CD4-positive, alpha-beta memory T cell (primary cell): ENCODE data around the gene ASTN2. TPM values are rescaled to one million over a fixed set of nuclear protein-coding genes. Genes with fewer than 3 reads are reported as not detected.
"Not testable (repeated sequence)": the region's sequence is repeated elsewhere in the genome, so short reads cannot be mapped to it uniquely, and the experiment has no call there.

Experiments
- CTCF ChIA-PET: fragments of 350-600 bp; sonication (Branson Sonifier 250); formaldehyde crosslinking; loops from one replicate; lab custom pipeline; 2021; ENCODE audit warnings: inconsistent platforms; ENCODE audit not compliant: partially characterized antibody; lab: Charles Lee
- POLR2A ChIA-PET: fragments of 350-600 bp; sonication (Branson Sonifier 250); formaldehyde crosslinking; loops from one replicate; lab custom pipeline; 2021; ENCODE audit not compliant: partially characterized antibody; lab: Charles Lee
- DNase-seq, 5 donors: peaks; one replicate each; pipeline versions ENCODE4 v3.0.0 to v3.0.0-alpha.2; 2020 to 2022; ENCODE audit warnings: mixed read lengths in 1 of 5
- H3K27ac ChIP-seq: one replicate; pipeline ENCODE4 v1.7.0; 2013; ENCODE audit warnings: low read depth, low read length
- H3K27me3 ChIP-seq: 2 replicates; pipeline ENCODE4 v1.7.0; 2013; ENCODE audit warnings: mild to moderate bottlenecking, low read length, moderate library complexity; ENCODE audit not compliant: insufficient read depth
- H3K36me3 ChIP-seq: 2 replicates; pipeline ENCODE4 v1.7.0; 2013; ENCODE audit warnings: mild to moderate bottlenecking, low read length, moderate library complexity; ENCODE audit not compliant: insufficient read depth
- H3K4me1 ChIP-seq: 2 replicates; pipeline ENCODE4 v1.7.0; 2013; ENCODE audit warnings: mild to moderate bottlenecking, low read length, moderate library complexity; ENCODE audit not compliant: insufficient read depth
- H3K4me3 ChIP-seq, 2 donors: one replicate each; pipeline ENCODE4 v1.7.0; 2013; ENCODE audit warnings: low read length in 2 of 2, mild to moderate bottlenecking in 1 of 2
- H3K9me3 ChIP-seq, 2 donors: one replicate each; pipeline ENCODE4 v1.7.0; 2013; ENCODE audit warnings: low read length in 2 of 2, control low read depth in 1 of 2; ENCODE audit not compliant: control insufficient read depth in 1 of 2
- H3K27ac Mint-ChIP-seq, 7 donors: one replicate each; pipeline ENCODE4 v1.8.0; 2020 to 2021; ENCODE audit warnings: mixed read lengths in 7 of 7, mild to moderate bottlenecking in 6 of 7, inconsistent platforms in 3 of 7, moderate library complexity in 3 of 7
- H3K27me3 Mint-ChIP-seq, 2 donors: one replicate each; pipeline ENCODE4 v1.8.0; 2020 to 2021; ENCODE audit warnings: mixed read lengths in 2 of 2
- H3K36me3 Mint-ChIP-seq, 2 donors: one replicate each; pipeline ENCODE4 v1.8.0; 2020 to 2021; ENCODE audit warnings: mixed read lengths in 2 of 2, inconsistent platforms in 1 of 2, mild to moderate bottlenecking in 1 of 2
- H3K4me1 Mint-ChIP-seq, 4 donors: one replicate each; pipeline ENCODE4 v1.8.0; 2020 to 2021; ENCODE audit warnings: mixed read lengths in 4 of 4, mild to moderate bottlenecking in 1 of 4
- H3K4me3 Mint-ChIP-seq, 8 donors: one replicate each; pipeline ENCODE4 v1.8.0; 2020 to 2021; ENCODE audit warnings: mixed read lengths in 8 of 8, mild to moderate bottlenecking in 7 of 8, moderate library complexity in 6 of 8, inconsistent platforms in 3 of 8
- H3K9me3 Mint-ChIP-seq, 8 donors: one replicate each; pipeline ENCODE4 v1.8.0; 2020 to 2021; ENCODE audit warnings: mixed read lengths in 8 of 8, mild to moderate bottlenecking in 5 of 8, inconsistent platforms in 3 of 8, moderate library complexity in 1 of 8
- intact Hi-C: fragments of 100-400 bp; cut with micrococcal nuclease; formaldehyde crosslinking; loops from one replicate; pipeline ENCODE4 v1.15.1; 2023
- polyA plus RNA-seq, 2 donors: library from polyadenylated mRNA; unstranded; fragments of 300-500 nt; fragmentation: Illumina TruSeq; gene quantifications; one replicate each; pipeline ENCODE4 v1.2.3, GENCODE V29; 2021
- total RNA-seq, 2 experiments: library from RNA; stranded (reverse); gene quantifications; one replicate each; pipeline ENCODE4 v1.2.3, GENCODE V29; 2021

Gene ASTN2
- total and polyA plus RNA-seq, 4 experiments from 2014 or later = 2.7 to 5.9 (median 4.8) TPM

DNA sequence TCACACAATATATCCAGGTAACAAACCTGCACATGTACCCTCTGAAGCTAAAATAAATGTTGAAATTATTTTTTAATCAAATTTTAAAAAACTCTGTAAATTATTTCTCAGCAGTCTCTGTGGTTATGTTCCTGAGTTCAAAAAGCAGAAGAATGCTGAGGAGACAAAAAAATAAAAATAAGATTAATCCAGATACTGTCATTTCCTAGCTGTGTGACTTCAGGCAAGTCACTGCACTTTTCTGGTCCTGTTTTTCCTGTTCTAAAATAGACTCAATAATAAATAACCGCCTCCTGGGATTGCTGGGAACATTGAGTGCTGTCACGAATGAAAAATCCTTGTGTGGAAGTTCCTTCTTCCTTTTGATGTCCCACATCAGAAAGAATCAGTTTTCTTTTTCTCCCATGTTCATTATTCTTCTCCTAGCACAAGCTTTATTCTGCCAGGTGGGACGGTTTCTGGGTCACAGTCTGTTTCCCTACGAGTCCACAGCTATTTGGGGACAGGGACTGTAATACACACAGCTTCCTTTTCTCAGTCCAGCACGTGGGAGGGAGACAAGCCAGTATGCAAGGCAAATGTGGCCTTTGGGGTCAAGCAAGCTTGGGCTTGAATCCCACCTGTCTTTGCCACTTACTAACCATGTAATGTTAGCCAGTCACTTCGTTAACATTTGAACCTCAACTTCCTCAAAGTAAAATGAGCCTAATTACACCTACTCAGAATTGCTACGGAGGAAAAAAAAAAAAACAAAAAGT, 570.8 kb downstream of the ASTN2 start:
- Histone ChIP-seq H3K4me3 (no peak overlapping the region), H3K4me1 (no peaks in the 10 kb centered on the region), H3K36me3 (no peaks in the 10 kb centered on the region), H3K9me3 (no peaks in the 10 kb centered on the region), H3K27me3 (no peaks in the 10 kb centered on the region), H3K27ac (no peak overlapping the region)
- intact Hi-C loops = no loop called here
- Mint-ChIP-seq H3K27ac (no peak overlapping the region), H3K36me3 (no peaks in the 10 kb centered on the region), H3K27me3 (no peaks in the 10 kb centered on the region), H3K4me3 (no peak overlapping the region), H3K9me3 (peaks cover 0 to 4% (median 0%) of the 10 kb centered on the region in 8 donors), H3K4me1 (no peaks in the 10 kb centered on the region)
- POLR2A ChIA-PET = no interaction called here
- CTCF ChIA-PET = interaction anchor here (1.8 kb wide), 1 partner anchor 16 kb away, joined by 4 read pairs; no protein-coding TSS in a partner anchor
- DNase-seq = no peak

- no peaks in the 10 kb centered on the region for H3K27me3 ChIP-seq
- no peaks in the 10 kb centered on the region for H3K36me3 ChIP-seq
- H3K4me3 ChIP-seq = no peak overlapping the region
- Mint-ChIP-seq H3K36me3 (no peaks in the 10 kb centered on the region), H3K4me1 (no peaks in the 10 kb centered on the region), H3K9me3 (peaks cover 0 to 4% (median 0%) of the 10 kb centered on the region in 8 donors), H3K4me3 (no peak overlapping the region), H3K27ac (no peak overlapping the region), H3K27me3 (no peaks in the 10 kb centered on the region)
- intact Hi-C loops = no loop called here
- H3K4me1 ChIP-seq = no peaks in the 10 kb centered on the region
- ChIA-PET POLR2A (no interaction called here), CTCF (no interaction called here)
- H3K27ac ChIP-seq = no peak overlapping the region
- DNase-seq = no peak
- H3K9me3 ChIP-seq = no peaks in the 10 kb centered on the region
Measured at GRCh38 chr9:116842658-116843057, 572.2 kb downstream of the ASTN2 start.

- POLR2A ChIA-PET, H3K4me1 Mint-ChIP-seq, H3K27me3 Mint-ChIP-seq, H3K4me1 ChIP-seq, H3K36me3 Mint-ChIP-seq, H3K4me3 Mint-ChIP-seq, DNase-seq, H3K4me3 ChIP-seq, CTCF ChIA-PET, H3K27ac Mint-ChIP-seq, intact Hi-C loops, H3K9me3 Mint-ChIP-seq, H3K36me3 ChIP-seq, H3K27me3 ChIP-seq, H3K27ac ChIP-seq, H3K9me3 ChIP-seq: not testable (repeated sequence)
Measured at GRCh38 chr9:116838468-116838867, 576.4 kb downstream of the ASTN2 start.

GRCh38 chr9:116837018-116837989, 577.6 kb downstream of the ASTN2 start:
- Histone ChIP-seq H3K36me3 (no peaks in the 10 kb centered on the region), H3K27ac (no peak overlapping the region), H3K4me1 (no peaks in the 10 kb centered on the region), H3K4me3 (no peak overlapping the region), H3K9me3 (no peaks in the 10 kb centered on the region), H3K27me3 (no peaks in the 10 kb centered on the region)
- Mint-ChIP-seq H3K27ac (no peak overlapping the region), H3K9me3 (peaks cover 0 to 3% (median 0%) of the 10 kb centered on the region in 8 donors), H3K36me3 (no peaks in the 10 kb centered on the region), H3K4me3 (no peak overlapping the region), H3K27me3 (peaks cover 0 to 7% of the 10 kb centered on the region in 2 donors), H3K4me1 (no peaks in the 10 kb centered on the region)
- no peak for DNase-seq
- ChIA-PET POLR2A (no interaction called here), CTCF (interaction anchor here (0.9 kb wide), 1 partner anchor 9 kb away, joined by 4 read pairs; no protein-coding TSS in a partner anchor)
- intact Hi-C loops = no loop called here

DNA sequence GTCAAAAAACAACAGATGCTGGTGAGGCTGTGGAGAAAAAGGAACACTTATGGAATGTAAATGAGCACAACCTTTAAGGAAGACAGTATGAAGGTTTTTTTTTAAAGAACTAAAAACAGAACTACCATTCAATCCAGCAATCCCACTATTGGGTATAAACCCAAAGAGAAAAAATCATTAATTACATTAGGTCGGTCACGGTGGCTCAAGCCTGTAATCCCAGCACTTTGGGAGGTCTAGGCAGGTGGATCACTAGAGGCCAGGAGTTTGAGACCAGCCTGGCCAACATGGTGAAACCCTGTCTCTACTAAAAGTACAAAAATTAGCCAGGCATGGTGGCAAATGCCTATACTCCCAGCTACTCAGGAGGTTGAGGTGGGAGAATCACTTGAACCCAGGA, 584.5 kb downstream of the ASTN2 start:
- H3K4me1 Mint-ChIP-seq, CTCF ChIA-PET, POLR2A ChIA-PET: not testable (repeated sequence)

GRCh38 chr9:116821633-116822229, 593.1 kb downstream of the ASTN2 start:
- ChIA-PET CTCF (no interaction called here), POLR2A (no interaction called here)
- Histone ChIP-seq H3K27ac (no peak overlapping the region), H3K9me3 (no peaks in the 10 kb centered on the region), H3K27me3 (no peaks in the 10 kb centered on the region), H3K4me3 (no peak overlapping the region), H3K36me3 (no peaks in the 10 kb centered on the region), H3K4me1 (no peaks in the 10 kb centered on the region)
- no peak overlapping the region for H3K4me3 Mint-ChIP-seq
- H3K36me3 Mint-ChIP-seq = no peaks in the 10 kb centered on the region
- DNase-seq = no peak
- H3K27me3 Mint-ChIP-seq = peaks cover 0 to 3% of the 10 kb centered on the region in 2 donors
- H3K27ac Mint-ChIP-seq = no peak overlapping the region
- intact Hi-C loops = no loop called here
- no peaks in the 10 kb centered on the region for H3K4me1 Mint-ChIP-seq
- peaks cover 0 to 2% (median 0%) of the 10 kb centered on the region in 8 donors for H3K9me3 Mint-ChIP-seq

More for the DNA sequence above, 584.5 kb downstream of the ASTN2 start:
- H3K9me3 ChIP-seq, DNase-seq, H3K4me3 ChIP-seq, H3K27ac ChIP-seq, H3K36me3 ChIP-seq, H3K27ac Mint-ChIP-seq, H3K4me3 Mint-ChIP-seq, H3K36me3 Mint-ChIP-seq, H3K27me3 ChIP-seq, H3K4me1 ChIP-seq, H3K27me3 Mint-ChIP-seq, intact Hi-C loops, H3K9me3 Mint-ChIP-seq: not testable (repeated sequence)

DNA sequence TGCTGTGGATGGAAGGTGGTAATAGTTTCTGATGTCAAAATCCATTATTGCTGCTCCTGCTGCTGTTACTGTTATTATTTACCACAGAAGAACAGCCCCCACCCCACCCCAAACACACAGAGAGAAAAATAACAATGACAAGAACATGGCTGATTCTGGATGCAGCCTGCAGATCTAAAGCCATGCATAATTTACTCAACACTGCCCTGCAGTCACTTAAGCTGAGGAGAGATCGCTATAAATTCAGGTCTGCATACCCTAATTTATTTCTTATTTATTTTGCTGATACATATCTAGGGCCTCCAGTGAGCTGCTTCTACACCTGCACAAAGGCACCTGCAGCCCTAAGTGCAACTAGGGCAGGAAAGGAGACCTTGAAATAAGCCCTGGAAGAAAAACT, 595.7 kb downstream of the ASTN2 start:
- H3K36me3 ChIP-seq = no peaks in the 10 kb centered on the region
- H3K27ac ChIP-seq = no peak overlapping the region
- no peak for DNase-seq
- H3K9me3 ChIP-seq = no peaks in the 10 kb centered on the region
- no peak overlapping the region for H3K27ac Mint-ChIP-seq
- no peak overlapping the region for H3K4me3 ChIP-seq
- H3K4me1 Mint-ChIP-seq = no peaks in the 10 kb centered on the region
- peaks cover 0 to 4% (median 0%) of the 10 kb centered on the region in 8 donors for H3K9me3 Mint-ChIP-seq
- CTCF ChIA-PET = no interaction called here
- H3K27me3 ChIP-seq = no peaks in the 10 kb centered on the region
- intact Hi-C loops = no loop called here
- POLR2A ChIA-PET = no interaction called here
- no peaks in the 10 kb centered on the region for H3K36me3 Mint-ChIP-seq
- peaks cover 0 to 4% of the 10 kb centered on the region in 2 donors for H3K27me3 Mint-ChIP-seq
- no peaks in the 10 kb centered on the region for H3K4me1 ChIP-seq
- H3K4me3 Mint-ChIP-seq = no peak overlapping the region
